Measurements from ENCODE around the gene NHS.

- no peak for TF ChIP-seq SIN3A (IDR thresholded peaks at IDR 0.05; ENCODE audit: borderline replicate concordance, insufficient read depth, low read length)
- no peak for TF ChIP-seq POLR2AphosphoS5 (IDR thresholded peaks at IDR 0.05; ENCODE audit: low read depth, low read length)
- TF ChIP-seq FOXP2 (optimal IDR thresholded peaks at IDR 0.05; ENCODE audit: borderline replicate concordance, extremely low read depth, extremely low read length, insufficient read depth), result no peak
- TF ChIP-seq REST (IDR thresholded peaks at IDR 0.05; ENCODE audit: insufficient read depth in 1 of 2, low read depth in 2 of 2, low read length in 2 of 2), result no peak
- TF ChIP-seq TAF1 (IDR thresholded peaks at IDR 0.05; ENCODE audit: borderline replicate concordance, insufficient read depth, low read length), result no peak
Measured at GRCh38 chrX:17750436-17750835, 375.4 kb downstream of the NHS start.

Data from PFSK-1 (cell line).